LNCaP clone FGC (cell line): ENCODE measurements around the gene ICE2.

Experiments
- DNase-seq: peaks from one replicate; pipeline ENCODE4 v3.0.0-alpha.2; 2011; ENCODE audit warnings: low read depth
- H3K4me3 ChIP-seq: 2 replicates; pipeline ENCODE4 v1.5.1; 2011; ENCODE audit warnings: mild to moderate bottlenecking, low read depth, low read length, control low read depth
- TF ChIP-seq, protein P1 (sequence below): IDR thresholded peaks from 2 replicates; pipeline ENCODE4 v1.5.1; 2012; ENCODE audit warnings: mild to moderate bottlenecking; ENCODE audit not compliant: control insufficient read depth, insufficient read depth; ENCODE audit errors: extremely low read depth

ICE2 gene

DNA sequence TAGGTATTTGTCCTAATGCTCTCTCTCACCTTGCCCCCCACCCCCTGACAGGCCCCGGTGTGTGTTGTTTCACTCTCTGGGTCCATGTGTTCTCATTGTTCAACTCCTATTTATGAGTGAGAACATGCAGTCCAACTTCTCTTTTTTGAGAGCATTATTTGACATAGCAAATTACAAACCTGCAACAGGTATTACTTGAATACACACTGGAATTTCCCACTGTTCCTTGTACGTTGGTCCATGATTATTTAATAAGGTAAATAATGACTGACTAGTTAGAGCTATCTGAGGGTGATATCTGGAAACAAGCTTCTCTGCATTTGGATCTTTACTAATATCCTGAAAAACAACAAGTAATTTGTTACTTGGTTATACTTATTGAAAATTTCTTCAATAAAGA is 24.1 kb downstream of the ICE2 start:
- H3K4me3 ChIP-seq: no peak overlapping the region
- peak; percentile 69 for DNase-seq
- TF ChIP-seq, protein P1, sequence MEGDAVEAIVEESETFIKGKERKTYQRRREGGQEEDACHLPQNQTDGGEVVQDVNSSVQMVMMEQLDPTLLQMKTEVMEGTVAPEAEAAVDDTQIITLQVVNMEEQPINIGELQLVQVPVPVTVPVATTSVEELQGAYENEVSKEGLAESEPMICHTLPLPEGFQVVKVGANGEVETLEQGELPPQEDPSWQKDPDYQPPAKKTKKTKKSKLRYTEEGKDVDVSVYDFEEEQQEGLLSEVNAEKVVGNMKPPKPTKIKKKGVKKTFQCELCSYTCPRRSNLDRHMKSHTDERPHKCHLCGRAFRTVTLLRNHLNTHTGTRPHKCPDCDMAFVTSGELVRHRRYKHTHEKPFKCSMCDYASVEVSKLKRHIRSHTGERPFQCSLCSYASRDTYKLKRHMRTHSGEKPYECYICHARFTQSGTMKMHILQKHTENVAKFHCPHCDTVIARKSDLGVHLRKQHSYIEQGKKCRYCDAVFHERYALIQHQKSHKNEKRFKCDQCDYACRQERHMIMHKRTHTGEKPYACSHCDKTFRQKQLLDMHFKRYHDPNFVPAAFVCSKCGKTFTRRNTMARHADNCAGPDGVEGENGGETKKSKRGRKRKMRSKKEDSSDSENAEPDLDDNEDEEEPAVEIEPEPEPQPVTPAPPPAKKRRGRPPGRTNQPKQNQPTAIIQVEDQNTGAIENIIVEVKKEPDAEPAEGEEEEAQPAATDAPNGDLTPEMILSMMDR: no peak

GRCh38 chr15:60448668-60449360 is 30.1 kb downstream of the ICE2 start:
- TF ChIP-seq, protein P1: no peak
- no peak for DNase-seq
- no peak overlapping the region for H3K4me3 ChIP-seq

- TF ChIP-seq, protein P1: peak; percentile 41; the same call in 1 of the 2 replicates
- no peak for DNase-seq
- H3K4me3 ChIP-seq: no peak overlapping the region
These were observed 34.5 kb downstream of the ICE2 start for GRCh38 chr15:60444289-60444912.

DNA sequence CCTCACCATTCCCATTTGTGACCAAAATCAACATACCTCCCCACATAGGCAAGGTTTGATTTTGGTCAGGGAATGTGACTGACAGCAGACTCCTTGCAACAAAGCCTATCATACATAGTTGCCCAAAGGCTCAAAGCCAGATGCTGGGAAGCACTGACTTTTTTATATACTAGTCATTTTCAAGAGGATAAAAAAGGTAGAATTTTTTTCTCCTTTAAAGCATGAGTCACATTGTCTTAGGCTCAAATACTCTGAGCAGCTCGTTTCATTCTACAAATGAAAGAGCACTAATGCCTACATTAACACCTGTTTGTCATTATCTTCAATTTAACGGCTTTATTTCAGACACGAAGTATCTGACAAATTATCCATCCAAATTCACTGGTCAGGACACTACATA is 36.2 kb downstream of the ICE2 start:
- DNase-seq: no peak
- TF ChIP-seq, protein P1: no peak
- H3K4me3 ChIP-seq: no peak overlapping the region

DNA sequence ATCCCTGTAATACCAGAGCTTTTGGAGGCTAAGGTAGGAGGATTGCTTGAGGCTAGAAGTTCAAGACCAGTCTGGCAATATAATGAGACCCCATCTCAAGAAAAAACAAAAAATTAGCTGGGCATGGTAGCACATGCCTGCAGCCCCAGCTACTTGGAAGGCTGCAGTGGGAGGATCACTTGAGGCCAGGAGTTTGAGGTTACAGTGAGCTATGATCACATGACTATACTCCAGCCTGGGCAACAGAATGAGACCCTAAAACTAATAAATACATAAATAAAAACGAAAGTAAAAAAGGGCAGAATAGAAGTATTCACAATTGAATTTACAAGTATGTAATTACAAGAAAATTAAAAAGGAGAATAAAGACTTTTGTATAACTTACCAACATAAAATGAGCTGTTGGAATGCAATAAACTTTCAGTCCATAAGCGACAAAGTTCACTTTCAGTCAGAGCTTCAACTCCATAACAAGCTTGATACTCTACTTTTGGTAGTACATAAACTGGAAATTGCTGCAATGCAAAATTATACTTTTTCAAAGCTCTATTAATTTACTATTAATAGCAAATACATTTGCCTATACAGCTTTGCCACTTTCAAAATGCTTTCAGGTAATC is 36.8 kb downstream of the ICE2 start:
- TF ChIP-seq, protein P1: no peak
- H3K4me3 ChIP-seq: no peak overlapping the region
- DNase-seq: no peak

GRCh38 chr15:60441331-60441730 is 37.6 kb downstream of the ICE2 start:
- no peak overlapping the region for H3K4me3 ChIP-seq
- TF ChIP-seq, protein P1: no peak
- no peak for DNase-seq

- no peak for DNase-seq
- TF ChIP-seq, protein P1: no peak
- H3K4me3 ChIP-seq: no peak overlapping the region
These were observed 40.3 kb downstream of the ICE2 start for GRCh38 chr15:60438646-60439045.
